Measurements from ENCODE around the gene L3MBTL4. TPM values are rescaled to one million over a fixed set of nuclear protein-coding genes. Genes with fewer than 3 reads are reported as not detected.

The L3MBTL4 gene
- total RNA-seq, 1 experiment from 2014 or later: not detected

- no peaks in the 10 kb centered on the region for H4K20me1 ChIP-seq (ENCODE audit: insufficient read depth)
Observed at GRCh38 chr18:6031002-6031401, 383.7 kb downstream of the L3MBTL4 start.

GRCh38 chr18:6024745-6025248, 389.9 kb downstream of the L3MBTL4 start:
- Histone ChIP-seq H3F3A (ENCODE audit: insufficient read depth, low read depth) (no peaks in the 10 kb centered on the region), H3K27me3 (ENCODE audit: insufficient read depth, low read depth) (peaks cover 58% of the 10 kb centered on the region), H3K36me3 (ENCODE audit: low read depth) (no peaks in the 10 kb centered on the region), H3K4me1 (replicated peaks; ENCODE audit: insufficient read depth) (no peaks in the 10 kb centered on the region), H3K9me3 (ENCODE audit: insufficient read depth, low read depth) (no peaks in the 10 kb centered on the region), H2AFZ (no peak overlapping the region), H3K4me2 (no peak overlapping the region), H3K9me2 (ENCODE audit: insufficient read depth) (no peaks in the 10 kb centered on the region), H4K20me1 (ENCODE audit: insufficient read depth) (no peaks in the 10 kb centered on the region), H3K4me3 (no peak overlapping the region), H3K79me2 (ENCODE audit: low read depth) (no peaks in the 10 kb centered on the region), H3K27ac (no peak overlapping the region)
- TF ChIP-seq EZH2 (IDR thresholded peaks at IDR 0.05; ENCODE audit: low read depth) (no peak), CTCF (conservative IDR thresholded peaks at IDR 0.05) (no peak)
- no peak for DNase-seq
- ChIA-PET POLR2A (ENCODE audit: unreplicated experiment) (no interaction called here), CTCF (no interaction called here)
- intact Hi-C loops (cut with micrococcal nuclease; ENCODE audit: unreplicated experiment): no loop called here
- BruUV-seq (replicated peaks): no TSS peak

More at GRCh38 chr18:6031002-6031401, 383.7 kb downstream of the L3MBTL4 start:
- no peaks in the 10 kb centered on the region for H3K9me2 ChIP-seq (ENCODE audit: insufficient read depth)
- BruUV-seq (replicated peaks): no TSS peak
- H3K27ac ChIP-seq: no peak overlapping the region
- no peaks in the 10 kb centered on the region for H3K36me3 ChIP-seq (ENCODE audit: low read depth)
- H2AFZ ChIP-seq: no peak overlapping the region
- H3K27me3 ChIP-seq (ENCODE audit: insufficient read depth, low read depth): peaks cover 20% of the 10 kb centered on the region; the same call in 1 of the 2 replicates
- H3K4me2 ChIP-seq: no peak overlapping the region
- DNase-seq: no peak
- H3K79me2 ChIP-seq (ENCODE audit: low read depth): no peaks in the 10 kb centered on the region
- no peaks in the 10 kb centered on the region for H3K4me1 ChIP-seq (replicated peaks; ENCODE audit: insufficient read depth)
- intact Hi-C loops (cut with micrococcal nuclease; ENCODE audit: unreplicated experiment): no loop called here
- TF ChIP-seq CTCF (conservative IDR thresholded peaks at IDR 0.05) (no peak), EZH2 (IDR thresholded peaks at IDR 0.05; ENCODE audit: low read depth) (no peak)
- ChIA-PET CTCF (no interaction called here), POLR2A (ENCODE audit: unreplicated experiment) (no interaction called here)
- no peak overlapping the region for H3K4me3 ChIP-seq
- H3K9me3 ChIP-seq (ENCODE audit: insufficient read depth, low read depth): no peaks in the 10 kb centered on the region
- no peaks in the 10 kb centered on the region for H3F3A ChIP-seq (ENCODE audit: insufficient read depth, low read depth)

GRCh38 chr18:6023551-6023950, 391.2 kb downstream of the L3MBTL4 start:
- no peaks in the 10 kb centered on the region for H3K4me1 ChIP-seq (replicated peaks; ENCODE audit: insufficient read depth)
- ChIA-PET POLR2A (ENCODE audit: unreplicated experiment) (no interaction called here), CTCF (no interaction called here)
- no peak overlapping the region for H3K4me3 ChIP-seq
- H3K4me2 ChIP-seq: no peak overlapping the region
- peaks cover 59% of the 10 kb centered on the region for H3K27me3 ChIP-seq (ENCODE audit: insufficient read depth, low read depth)
- H3K79me2 ChIP-seq (ENCODE audit: low read depth): no peaks in the 10 kb centered on the region
- intact Hi-C loops (cut with micrococcal nuclease; ENCODE audit: unreplicated experiment): no loop called here
- H3K9me3 ChIP-seq (ENCODE audit: insufficient read depth, low read depth): no peaks in the 10 kb centered on the region
- H3K27ac ChIP-seq: no peak overlapping the region
- H4K20me1 ChIP-seq (ENCODE audit: insufficient read depth): no peaks in the 10 kb centered on the region; the same call in 1 of the 2 replicates
- no peaks in the 10 kb centered on the region for H3K36me3 ChIP-seq (ENCODE audit: low read depth)
- TF ChIP-seq EZH2 (IDR thresholded peaks at IDR 0.05; ENCODE audit: low read depth) (no peak), CTCF (conservative IDR thresholded peaks at IDR 0.05) (no peak)
- H3F3A ChIP-seq (ENCODE audit: insufficient read depth, low read depth): no peaks in the 10 kb centered on the region
- H3K9me2 ChIP-seq (ENCODE audit: insufficient read depth): no peaks in the 10 kb centered on the region
- BruUV-seq (replicated peaks): no TSS peak
- DNase-seq: no peak
- no peak overlapping the region for H2AFZ ChIP-seq
